ENCODE data around the gene NR5A1. TPM values are rescaled to one million over a fixed set of nuclear protein-coding genes. Genes with fewer than 3 reads are reported as not detected.

NR5A1 gene
- total and polyA plus RNA-seq, 2 of the 13 experiments (the other 11 are each of a cell fraction or from before 2014, with no cell fraction given), result 28.9 to 44.7 TPM

- Histone ChIP-seq H3K9me3 (ENCODE audit: low read length) (no peaks in the 10 kb centered on the region), H3K4me1 (ENCODE audit: insufficient read depth, low read length) (peaks cover 10% of the 10 kb centered on the region; the same call in 1 of the 2 replicates), H3K36me3 (replicated peaks in 1 of 2; ENCODE audit: control insufficient read depth in 1 of 2, insufficient read depth in 2 of 2, low read length in 2 of 2) (no peaks in the 10 kb centered on the region), H4K20me1 (ENCODE audit: insufficient read depth, low read length) (no peaks in the 10 kb centered on the region), H3K4me2 (ENCODE audit: low read depth, low read length) (no peak overlapping the region), H3K9ac (ENCODE audit: insufficient read depth, low read depth, low read length) (no peak overlapping the region), H3K4me3 (replicated peaks in 1 of 3; ENCODE audit: insufficient read depth in 1 of 3, low read depth in 2 of 3, low read length in 3 of 3) (no peak overlapping the region), H3K27me3 (ENCODE audit: control insufficient read depth in 1 of 2, insufficient read depth in 2 of 2, low read length in 2 of 2) (peaks cover 9 to 34% of the 10 kb centered on the region in 2 experiments; a peak in 3 of 5 replicates), H2AFZ (ENCODE audit: low read length) (no peak overlapping the region), H3K27ac (ENCODE audit: extremely low read length, insufficient read depth, low read length) (no peak overlapping the region), H3K79me2 (ENCODE audit: insufficient read depth, low read length) (no peaks in the 10 kb centered on the region)
- 25% methylated on average over 4 of the region's 4 CpGs for WGBS (ENCODE audit: low lambda C conversion rate)
- in situ Hi-C loops (cut with HindIII; ENCODE audit: extremely low pct_ligation_motif_present, low pct_unique_long_range_greater_than_20kb), result no loop called here
- FAIRE-seq (no peak), ATAC-seq (0 out of 3 replicates have a peak, but pooled peaks have one; percentile 15), DNase-seq (ENCODE audit: low spot score) (no peak)
- intact Hi-C loops (cut with micrococcal nuclease; ENCODE audit: unreplicated experiment), result loop anchor here (1.0 kb wide), 1 partner anchor 28 kb away; no protein-coding TSS in a partner anchor
- POLR2A ChIA-PET, result no interaction called here
- TF ChIP-seq KLF11 (CRISPR knock-in tag; IDR thresholded peaks at IDR 0.05) (no peak), FOXK1 (CRISPR knock-in tag; IDR thresholded peaks at IDR 0.05; ENCODE audit: borderline replicate concordance, low read depth) (no peak), ZNF333 (CRISPR knock-in tag; IDR thresholded peaks at IDR 0.05; ENCODE audit: borderline replicate concordance) (no peak), SOX5 (CRISPR knock-in tag; IDR thresholded peaks at IDR 0.05; ENCODE audit: borderline replicate concordance) (no peak), SSRP1 (CRISPR knock-in tag; IDR thresholded peaks at IDR 0.05) (no peak), SALL2 (CRISPR knock-in tag; IDR thresholded peaks at IDR 0.05) (no peak), ZSCAN21 (CRISPR knock-in tag; IDR thresholded peaks at IDR 0.05; ENCODE audit: borderline replicate concordance) (no peak), GATAD2A (CRISPR knock-in tag; IDR thresholded peaks at IDR 0.05) (no peak), NFIB (CRISPR knock-in tag; IDR thresholded peaks at IDR 0.05; ENCODE audit: borderline replicate concordance) (no peak), ZNF383 (CRISPR knock-in tag; IDR thresholded peaks at IDR 0.05; ENCODE audit: borderline replicate concordance) (no peak), SMARCC2 (IDR thresholded peaks at IDR 0.05) (no peak), NFYB (CRISPR knock-in tag; IDR thresholded peaks at IDR 0.05) (no peak)
- TF ChIP-seq, protein P1, sequence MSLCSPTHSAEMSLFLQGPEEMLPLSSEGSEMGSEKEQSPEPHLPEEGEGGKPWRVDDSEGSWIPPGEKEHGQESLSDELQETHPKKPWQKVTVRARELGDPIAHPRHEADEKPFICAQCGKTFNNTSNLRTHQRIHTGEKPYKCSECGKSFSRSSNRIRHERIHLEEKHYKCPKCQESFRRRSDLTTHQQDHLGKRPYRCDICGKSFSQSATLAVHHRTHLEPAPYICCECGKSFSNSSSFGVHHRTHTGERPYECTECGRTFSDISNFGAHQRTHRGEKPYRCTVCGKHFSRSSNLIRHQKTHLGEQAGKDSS (CRISPR knock-in tag; IDR thresholded peaks at IDR 0.05; ENCODE audit: borderline replicate concordance, low read depth), result no peak
- CTCF ChIA-PET (ENCODE audit: low intra/inter-chr PET ratio, low total read pairs), result interaction anchor here (2.1 kb wide), 1 partner anchor 28 kb away, joined by 15 read pairs; no protein-coding TSS in a partner anchor
- BruUV-seq (replicated peaks), result no TSS peak
These were observed 59.9 kb downstream of the NR5A1 start for GRCh38 chr9:124447297-124447661.
